Sigmoid colon (tissue), 4 donors: Measurements from ENCODE around the gene CADM3.

Source experiments
- EP300 ChIP-seq, 4 donors: sonication (generic); formaldehyde crosslinking; IDR thresholded peaks; one replicate each; pipeline ENCODE4 v1.6.1; 2017; ENCODE audit warnings: antibody characterized with exemption in 4 of 4
- POLR2A ChIP-seq, 2 donors: fragments of 450-650 bp; IDR thresholded peaks; one replicate each; pipeline ENCODE4 v1.6.1; 2016; ENCODE audit warnings: antibody characterized with exemption in 2 of 2, mild to moderate bottlenecking in 2 of 2, moderate library complexity in 2 of 2
- POLR2AphosphoS5 ChIP-seq, 4 donors: sonication (generic); formaldehyde crosslinking; IDR thresholded peaks; one replicate each; pipeline ENCODE4 v1.6.1; 2017; ENCODE audit warnings: antibody characterized with exemption in 4 of 4
- TF ChIP-seq, protein P1 (sequence below), 4 experiments: fragments of 450-650 bp in 3 of 4; fragments of 200-600 bp in 1 of 4; IDR thresholded peaks; one replicate each; pipeline ENCODE4 v1.5.1; 2016 to 2019; ENCODE audit warnings: antibody characterized with exemption in 4 of 4, mild to moderate bottlenecking in 3 of 4, moderate library complexity in 2 of 4

- TF ChIP-seq, protein P1, sequence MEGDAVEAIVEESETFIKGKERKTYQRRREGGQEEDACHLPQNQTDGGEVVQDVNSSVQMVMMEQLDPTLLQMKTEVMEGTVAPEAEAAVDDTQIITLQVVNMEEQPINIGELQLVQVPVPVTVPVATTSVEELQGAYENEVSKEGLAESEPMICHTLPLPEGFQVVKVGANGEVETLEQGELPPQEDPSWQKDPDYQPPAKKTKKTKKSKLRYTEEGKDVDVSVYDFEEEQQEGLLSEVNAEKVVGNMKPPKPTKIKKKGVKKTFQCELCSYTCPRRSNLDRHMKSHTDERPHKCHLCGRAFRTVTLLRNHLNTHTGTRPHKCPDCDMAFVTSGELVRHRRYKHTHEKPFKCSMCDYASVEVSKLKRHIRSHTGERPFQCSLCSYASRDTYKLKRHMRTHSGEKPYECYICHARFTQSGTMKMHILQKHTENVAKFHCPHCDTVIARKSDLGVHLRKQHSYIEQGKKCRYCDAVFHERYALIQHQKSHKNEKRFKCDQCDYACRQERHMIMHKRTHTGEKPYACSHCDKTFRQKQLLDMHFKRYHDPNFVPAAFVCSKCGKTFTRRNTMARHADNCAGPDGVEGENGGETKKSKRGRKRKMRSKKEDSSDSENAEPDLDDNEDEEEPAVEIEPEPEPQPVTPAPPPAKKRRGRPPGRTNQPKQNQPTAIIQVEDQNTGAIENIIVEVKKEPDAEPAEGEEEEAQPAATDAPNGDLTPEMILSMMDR (IDR thresholded peaks at IDR 0.05): no peak
- TF ChIP-seq POLR2AphosphoS5 (IDR thresholded peaks at IDR 0.05) (no peak), POLR2A (IDR thresholded peaks at IDR 0.05) (no peak), EP300 (IDR thresholded peaks at IDR 0.05) (no peak)
Measured at GRCh38 chr1:159229896-159230295, 58.5 kb downstream of the CADM3 start.
